WTC11 (cell line): ENCODE data around the gene TRMT11. TPM values are rescaled to one million over a fixed set of nuclear protein-coding genes. Genes with fewer than 3 reads are reported as not detected.

Experiments used
- ATAC-seq: fragments of 200-7000 bp; cut with Tn5 transposase; 2 replicates; pipeline ENCODE4 v1.10.0; 2021; ENCODE audit warnings: mild to moderate bottlenecking, moderate library complexity
- CTCF ChIA-PET: fragments of 300-600 bp; sonication (Branson Sonifier 250); formaldehyde crosslinking; loops from one replicate; lab custom pipeline; 2021; ENCODE audit warnings: antibody characterized with exemption; lab: Charles Lee
- POLR2A ChIA-PET: fragments of 350-600 bp; sonication (Branson Sonifier 250); formaldehyde crosslinking; loops from one replicate; lab custom pipeline; 2021; ENCODE audit warnings: antibody characterized with exemption; lab: Charles Lee
- DNase-seq: peaks from one replicate; pipeline ENCODE4 v3.0.0; 2021; ENCODE audit warnings: low spot score
- H3K27ac Mint-ChIP-seq: 2 replicates; pipeline ENCODE4 v1.8.0; 2021; ENCODE audit warnings: mixed read lengths
- H3K27me3 Mint-ChIP-seq: 2 replicates; pipeline ENCODE4 v1.8.0; 2021; ENCODE audit warnings: low read depth, mild to moderate bottlenecking, moderate library complexity, mixed read lengths
- H3K36me3 Mint-ChIP-seq: 2 replicates; pipeline ENCODE4 v1.8.0; 2021; ENCODE audit warnings: mixed read lengths
- H3K4me1 Mint-ChIP-seq: 2 replicates; pipeline ENCODE4 v1.8.0; 2022; ENCODE audit warnings: mixed read lengths
- H3K4me3 Mint-ChIP-seq: 2 replicates; pipeline ENCODE4 v1.8.0; 2021; ENCODE audit warnings: mild to moderate bottlenecking, moderate library complexity, mixed read lengths
- H3K9me3 Mint-ChIP-seq: 2 replicates; pipeline ENCODE4 v1.8.0; 2021; ENCODE audit warnings: mixed read lengths
- ATF1 ChIP-seq: sonication (generic); formaldehyde crosslinking; IDR thresholded peaks from 2 replicates; pipeline ENCODE4 v1.8.1; 2023; ENCODE audit warnings: mild to moderate bottlenecking, moderate library complexity, missing genetic modification reagents
- CBFB ChIP-seq: sonication (generic); formaldehyde crosslinking; IDR thresholded peaks from 2 replicates; pipeline ENCODE4 v1.8.1; 2022; ENCODE audit warnings: mild to moderate bottlenecking, low read depth, missing genetic modification reagents
- CREM ChIP-seq: sonication (generic); formaldehyde crosslinking; IDR thresholded peaks from 2 replicates; pipeline ENCODE4 v1.8.1; 2022; ENCODE audit warnings: mild to moderate bottlenecking, missing genetic modification reagents, moderate library complexity
- E2F5 ChIP-seq: sonication (generic); formaldehyde crosslinking; IDR thresholded peaks from 2 replicates; pipeline ENCODE4 v1.8.1; 2022; ENCODE audit warnings: mild to moderate bottlenecking, moderate library complexity, missing genetic modification reagents
- ERG ChIP-seq: fragments of 250-450 bp; sonication (Bioruptor Pico); IDR thresholded peaks from 2 replicates; pipeline ENCODE4 v1.8.0; 2021; ENCODE audit warnings: mild to moderate bottlenecking
- ESRRA ChIP-seq: sonication (generic); formaldehyde crosslinking; IDR thresholded peaks from 2 replicates; pipeline ENCODE4 v1.8.1; 2022; ENCODE audit warnings: mild to moderate bottlenecking, missing genetic modification reagents, borderline replicate concordance
- ETV6 ChIP-seq: sonication (generic); formaldehyde crosslinking; IDR thresholded peaks from 2 replicates; pipeline ENCODE4 v1.8.1; 2022; ENCODE audit warnings: mild to moderate bottlenecking, missing genetic modification reagents
- GABPB1 ChIP-seq: sonication (generic); formaldehyde crosslinking; IDR thresholded peaks from 2 replicates; pipeline ENCODE4 v1.8.1; 2023; ENCODE audit warnings: mild to moderate bottlenecking, missing genetic modification reagents
- GRHL2 ChIP-seq: fragments of 250-450 bp; sonication (Bioruptor Pico); IDR thresholded peaks from 2 replicates; pipeline ENCODE4 v1.8.0; 2022; ENCODE audit warnings: mild to moderate bottlenecking, moderate library complexity; ENCODE audit not compliant: insufficient replicate concordance, severe bottlenecking
- IRF2 ChIP-seq: sonication (generic); formaldehyde crosslinking; IDR thresholded peaks from 2 replicates; pipeline ENCODE4 v1.8.0; 2022; ENCODE audit warnings: low read depth, missing genetic modification reagents, borderline replicate concordance
- JAZF1 ChIP-seq: fragments of 250-450 bp; sonication (Bioruptor Pico); IDR thresholded peaks from 2 replicates; pipeline ENCODE4 v1.9.0; 2021; ENCODE audit warnings: moderate library complexity, mild to moderate bottlenecking, inconsistent platforms
- MLX ChIP-seq: sonication (generic); formaldehyde crosslinking; IDR thresholded peaks from 2 replicates; pipeline ENCODE4 v1.8.1; 2023; ENCODE audit warnings: mild to moderate bottlenecking, missing genetic modification reagents, moderate library complexity
- NR1H2 ChIP-seq: sonication (generic); formaldehyde crosslinking; IDR thresholded peaks from 2 replicates; pipeline ENCODE4 v1.9.0; 2021; ENCODE audit warnings: mild to moderate bottlenecking, moderate library complexity, missing genetic modification reagents
- NR3C1 ChIP-seq: sonication (generic); formaldehyde crosslinking; conservative IDR thresholded peaks from 2 replicates; pipeline ENCODE4 v1.8.1; 2023; ENCODE audit warnings: low read depth, mild to moderate bottlenecking, missing genetic modification reagents
- RORB ChIP-seq: fragments of 250-450 bp; sonication (Bioruptor Pico); IDR thresholded peaks from 2 replicates; pipeline ENCODE4 v1.9.0; 2021; ENCODE audit warnings: mild to moderate bottlenecking
- STAT6 ChIP-seq: sonication (generic); formaldehyde crosslinking; conservative IDR thresholded peaks from 2 replicates; pipeline ENCODE4 v1.8.1; 2023; ENCODE audit warnings: mild to moderate bottlenecking, low read depth, missing genetic modification reagents, moderate library complexity
- ZNF317 ChIP-seq: sonication (generic); formaldehyde crosslinking; IDR thresholded peaks from 2 replicates; pipeline ENCODE4 v1.8.1; 2023; ENCODE audit warnings: low read depth, mild to moderate bottlenecking, moderate library complexity, missing genetic modification reagents, borderline replicate concordance
- ZSCAN18 ChIP-seq: fragments of 250-450 bp; sonication (Bioruptor Pico); IDR thresholded peaks from 2 replicates; pipeline ENCODE4 v2.1.2; 2022; ENCODE audit warnings: mild to moderate bottlenecking, moderate library complexity
- total RNA-seq: library from RNA; stranded (reverse); gene quantifications from 3 replicates; pipeline ENCODE4 v1.2.3, GENCODE V29; 2021
- TF ChIP-seq, protein P1 (sequence below): sonication (generic); formaldehyde crosslinking; IDR thresholded peaks from 2 replicates; pipeline ENCODE4 v1.8.0; 2022; ENCODE audit warnings: mild to moderate bottlenecking, missing genetic modification reagents

The TRMT11 gene
- total RNA-seq, 1 experiment from 2014 or later = 32.3 TPM

- CTCF ChIA-PET = interaction anchor here (0.6 to 1.4 kb wide), 4 partner anchors 50 to 165 kb away, joined by 3 to 4 read pairs (median 3); no protein-coding TSS in a partner anchor
- no peak for TF ChIP-seq ZSCAN18 (CRISPR knock-in tag)
- TF ChIP-seq JAZF1 = no peak
- no peak for TF ChIP-seq MLX (CRISPR knock-in tag)
- no peak for TF ChIP-seq ZNF317 (CRISPR knock-in tag)
- TF ChIP-seq GRHL2 (CRISPR knock-in tag) = no peak
- TF ChIP-seq CBFB (CRISPR knock-in tag) = no peak
- no peak for TF ChIP-seq RORB (CRISPR knock-in tag)
- no peak for TF ChIP-seq ATF1 (CRISPR knock-in tag)
- no peak for TF ChIP-seq IRF2 (CRISPR knock-in tag)
- no peak for TF ChIP-seq CREM
- TF ChIP-seq ERG (CRISPR knock-in tag) = no peak
- TF ChIP-seq NR3C1 = no peak
- TF ChIP-seq STAT6 (CRISPR knock-in tag) = no peak
- no peak for TF ChIP-seq GABPB1 (CRISPR knock-in tag)
- no peak for TF ChIP-seq ESRRA (CRISPR knock-in tag)
- no peak for TF ChIP-seq ETV6
- H3K9me3 Mint-ChIP-seq = peaks cover 4% of the 10 kb centered on the region; the same call in 1 of the 2 replicates
- DNase-seq (no peak), ATAC-seq (no peak)
- H3K36me3 Mint-ChIP-seq = no peaks in the 10 kb centered on the region
- no peaks in the 10 kb centered on the region for H3K4me1 Mint-ChIP-seq
- H3K27ac Mint-ChIP-seq = no peak overlapping the region
- H3K4me3 Mint-ChIP-seq = no peak overlapping the region
- POLR2A ChIA-PET = no interaction called here
- H3K27me3 Mint-ChIP-seq = peaks cover 4% of the 10 kb centered on the region
These were observed 47.3 kb upstream of the TRMT11 start for GRCh38 chr6:125939026-125939425.

GRCh38 chr6:125939791-125940190, 46.5 kb upstream of the TRMT11 start:
- CTCF ChIA-PET = interaction anchor here (1.1 to 1.9 kb wide), 2 partner anchors 17 to 33 kb away, joined by 7 read pairs; partner anchors contain the start of gene HINT3
- POLR2A ChIA-PET = no interaction called here
- Mint-ChIP-seq H3K4me1 (no peaks in the 10 kb centered on the region), H3K27ac (no peak overlapping the region), H3K36me3 (no peaks in the 10 kb centered on the region), H3K4me3 (no peak overlapping the region), H3K9me3 (peaks cover 4% of the 10 kb centered on the region; the same call in 1 of the 2 replicates), H3K27me3 (peaks cover 4% of the 10 kb centered on the region)
- ATAC-seq (no peak), DNase-seq (no peak)
- TF ChIP-seq NR1H2 (CRISPR knock-in tag) (no peak), E2F5 (CRISPR knock-in tag) (no peak)
- TF ChIP-seq, protein P1, sequence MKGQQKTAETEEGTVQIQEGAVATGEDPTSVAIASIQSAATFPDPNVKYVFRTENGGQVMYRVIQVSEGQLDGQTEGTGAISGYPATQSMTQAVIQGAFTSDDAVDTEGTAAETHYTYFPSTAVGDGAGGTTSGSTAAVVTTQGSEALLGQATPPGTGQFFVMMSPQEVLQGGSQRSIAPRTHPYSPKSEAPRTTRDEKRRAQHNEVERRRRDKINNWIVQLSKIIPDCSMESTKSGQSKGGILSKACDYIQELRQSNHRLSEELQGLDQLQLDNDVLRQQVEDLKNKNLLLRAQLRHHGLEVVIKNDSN (CRISPR knock-in tag) = no peak
- TF ChIP-seq, all 79 proteins: peak for 0
